PFSK-1 (cell line): ENCODE data around the gene CDHR2.

Experiments used
- POLR2AphosphoS5 ChIP-seq: IDR thresholded peaks from 2 replicates; pipeline ENCODE4 v1.6.1; 2012; ENCODE audit warnings: low read depth, mild to moderate bottlenecking, control low read depth, low read length, moderate library complexity
- TAF1 ChIP-seq: IDR thresholded peaks from 2 replicates; pipeline ENCODE4 v1.6.1; 2012; ENCODE audit warnings: low read length, control low read depth, borderline replicate concordance; ENCODE audit not compliant: insufficient read depth

GRCh38 chr5:176565760-176566288 lies 16.7 kb downstream of the CDHR2 start:
- no peak for TF ChIP-seq POLR2AphosphoS5
- no peak for TF ChIP-seq TAF1
